NCI-H1417 (cell line): ENCODE measurements around the gene LRCOL1.

Source experiments
- DNase-seq, 3 experiments: peaks; one replicate each; lab custom pipeline; 2025; lab: John Stamatoyannopoulos, UW

LRCOL1 gene

GRCh38 chr12:132610051-132610759 lies at the start of gene LRCOL1:
LRCOL1 (minus strand) TSS chr12:132610582; CDS start chr12:132606251, 4,331 bp downstream.
- peak in 1 of 3 experiments; percentile 56 for DNase-seq

GRCh38 chr12:132660052-132660451 lies 49.7 kb upstream of the LRCOL1 start:
- no peak for DNase-seq

- no peak for DNase-seq
Observed at GRCh38 chr12:132659146-132659545, 48.8 kb upstream of the LRCOL1 start.

- DNase-seq: no peak
Observed at GRCh38 chr12:132658149-132658894, 47.9 kb upstream of the LRCOL1 start.

GRCh38 chr12:132657004-132657727 lies 46.8 kb upstream of the LRCOL1 start:
- no peak for DNase-seq

GRCh38 chr12:132653567-132654290 lies 43.3 kb upstream of the LRCOL1 start:
- no peak for DNase-seq

- no peak for DNase-seq
Observed at GRCh38 chr12:132651444-132652100, 41.2 kb upstream of the LRCOL1 start.

- DNase-seq: no peak
Observed at GRCh38 chr12:132649226-132649945, 39.0 kb upstream of the LRCOL1 start.

- no peak for DNase-seq
Observed at GRCh38 chr12:132648616-132649225, 38.3 kb upstream of the LRCOL1 start.

- no peak for DNase-seq
Observed at GRCh38 chr12:132647858-132648257, 37.5 kb upstream of the LRCOL1 start.

GRCh38 chr12:132646850-132647249 lies 36.5 kb upstream of the LRCOL1 start:
- DNase-seq: no peak

GRCh38 chr12:132642846-132643835 lies 32.8 kb upstream of the LRCOL1 start:
- DNase-seq: no peak

- no peak for DNase-seq
Observed at GRCh38 chr12:132641811-132642650, 31.6 kb upstream of the LRCOL1 start.

GRCh38 chr12:132640936-132641335 lies 30.6 kb upstream of the LRCOL1 start:
- DNase-seq: no peak

- DNase-seq: no peak
Observed at GRCh38 chr12:132639956-132640520, 29.7 kb upstream of the LRCOL1 start.

GRCh38 chr12:132638541-132639408 lies 28.4 kb upstream of the LRCOL1 start:
- DNase-seq: peak in 1 of 3 experiments; percentile 29

GRCh38 chr12:132637811-132638210 lies 27.4 kb upstream of the LRCOL1 start:
- DNase-seq: no peak
